Eye (tissue), 1 donor: Measurements from ENCODE around the gene MIS18A.
"Not testable (repeated sequence)": the region's sequence is repeated elsewhere in the genome, so short reads cannot be mapped to it uniquely, and the experiment has no call there.

Source experiments
- DNase-seq: peaks from one replicate; pipeline ENCODE4 v3.0.0-alpha.2; 2015

Gene MIS18A, protein sequence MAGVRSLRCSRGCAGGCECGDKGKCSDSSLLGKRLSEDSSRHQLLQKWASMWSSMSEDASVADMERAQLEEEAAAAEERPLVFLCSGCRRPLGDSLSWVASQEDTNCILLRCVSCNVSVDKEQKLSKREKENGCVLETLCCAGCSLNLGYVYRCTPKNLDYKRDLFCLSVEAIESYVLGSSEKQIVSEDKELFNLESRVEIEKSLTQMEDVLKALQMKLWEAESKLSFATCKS

DNA sequence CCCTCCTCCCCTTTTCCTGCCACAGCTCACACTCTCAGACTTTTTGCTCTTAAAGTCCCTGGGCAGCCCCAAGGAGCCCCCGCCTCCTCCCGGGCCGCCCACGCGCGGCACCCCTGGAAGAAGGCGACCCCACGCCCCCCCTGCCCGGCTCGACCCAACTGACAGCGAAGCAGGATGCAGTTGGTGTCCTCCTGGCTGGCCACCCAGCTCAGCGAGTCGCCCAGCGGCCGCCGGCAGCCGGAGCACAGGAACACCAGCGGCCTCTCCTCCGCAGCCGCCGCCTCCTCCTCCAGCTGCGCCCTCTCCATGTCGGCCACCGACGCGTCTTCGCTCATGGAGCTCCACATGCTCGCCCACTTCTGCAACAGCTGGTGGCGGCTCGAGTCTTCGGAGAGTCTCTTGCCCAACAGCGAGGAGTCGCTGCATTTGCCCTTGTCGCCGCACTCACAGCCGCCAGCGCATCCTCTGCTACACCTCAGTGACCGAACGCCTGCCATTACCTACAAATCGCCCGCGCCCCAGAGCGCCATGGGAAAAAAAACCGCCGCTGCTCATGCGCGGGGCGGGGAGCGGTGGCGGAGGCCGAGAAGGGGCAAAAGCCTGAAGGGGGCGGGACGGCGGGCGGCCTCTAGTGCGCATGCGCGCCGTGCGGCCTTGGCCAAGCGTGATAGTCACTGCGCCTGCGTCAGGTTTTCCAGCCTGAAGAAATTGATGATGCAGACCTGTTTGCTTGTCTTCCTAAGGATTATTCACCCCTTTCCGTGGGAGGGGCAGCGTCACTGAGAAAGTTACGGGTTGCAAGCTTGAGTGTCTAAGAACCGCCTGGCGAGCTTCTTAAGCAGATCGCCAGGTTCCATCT lies at the start of gene MIS18A:
Gene MIS18A (minus strand): TSS at position 532 of the 859 bp plus-strand sequence. CDS start 35 bp downstream, at position 497.
- peak; percentile 98 for DNase-seq

DNA sequence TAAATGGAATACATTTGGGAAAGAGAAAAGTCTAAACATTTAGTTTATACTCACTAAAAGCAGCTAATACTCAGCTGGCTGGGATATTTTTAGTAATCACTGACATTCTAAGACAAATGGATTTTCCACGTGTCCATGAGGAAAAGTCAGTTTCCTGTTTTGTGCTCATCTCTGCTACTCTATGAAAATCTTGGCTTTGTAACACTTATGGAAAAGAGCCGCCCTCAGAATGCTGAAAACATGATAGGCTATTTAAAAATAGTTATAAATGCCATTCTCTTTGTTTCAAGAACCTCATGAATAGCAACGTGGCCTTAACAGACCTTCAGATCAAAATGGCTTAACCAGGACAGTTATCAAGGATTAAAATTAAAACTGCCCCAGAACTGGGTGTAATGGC lies 49.7 kb upstream of the MIS18A start:
- DNase-seq: no peak

DNA sequence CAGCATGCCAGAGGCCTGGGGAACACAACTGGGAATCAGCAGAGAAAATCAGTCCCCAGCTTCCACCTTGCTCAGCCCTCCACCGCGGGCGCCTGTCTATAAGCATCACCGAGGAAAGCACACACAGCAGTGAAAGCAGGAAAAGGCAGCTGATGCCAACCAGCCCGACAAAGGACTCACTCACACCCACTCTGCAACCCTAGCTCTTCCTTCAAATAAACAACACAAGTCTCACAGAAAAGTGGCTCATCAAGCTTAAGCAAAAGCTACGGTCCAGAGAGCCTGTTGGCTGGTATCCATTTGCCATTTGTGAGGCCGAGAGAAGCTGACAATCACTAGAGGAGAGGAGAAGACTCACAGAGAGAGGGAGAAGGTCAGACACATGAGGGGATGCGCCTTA lies 46.9 kb upstream of the MIS18A start:
- no peak for DNase-seq

DNA sequence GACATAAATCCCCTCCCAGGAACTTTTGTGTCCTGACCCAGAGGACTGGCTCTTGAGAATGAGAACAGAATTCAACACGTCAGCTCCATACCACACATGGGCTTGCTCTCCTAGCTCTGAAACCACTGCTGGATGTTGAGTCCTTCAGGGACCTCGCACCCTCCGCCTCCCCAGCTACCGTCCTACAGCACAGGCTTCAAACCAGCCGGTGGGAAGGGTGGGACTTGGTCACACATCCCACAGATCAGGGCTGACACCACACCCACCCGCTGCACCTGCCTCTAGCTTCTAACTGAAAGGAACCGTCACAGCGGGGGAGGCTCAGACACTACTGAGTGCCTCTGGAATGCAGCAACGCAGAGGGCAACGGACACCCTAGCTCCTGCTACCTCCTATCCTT lies 43.8 kb upstream of the MIS18A start:
- no peak for DNase-seq

DNA sequence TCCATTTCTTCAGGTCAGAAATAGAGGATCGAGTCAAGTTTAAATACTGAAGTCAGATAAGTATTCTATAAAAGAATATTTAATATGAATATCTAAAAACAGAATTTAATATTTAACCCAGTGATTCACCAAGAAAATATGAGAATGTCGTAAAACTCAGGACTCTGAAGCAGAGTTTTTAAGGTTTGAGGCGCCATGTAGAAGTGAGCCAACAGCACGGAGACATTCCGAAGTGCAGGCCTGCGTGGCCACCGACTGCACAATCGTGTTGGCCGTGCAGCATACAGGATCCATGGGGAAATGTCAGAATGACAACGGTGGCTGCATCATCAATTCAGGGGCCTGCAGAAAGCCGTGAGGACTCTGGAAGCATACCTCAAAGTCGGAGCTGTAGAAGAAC lies 43.3 kb upstream of the MIS18A start:
- no peak for DNase-seq

DNA sequence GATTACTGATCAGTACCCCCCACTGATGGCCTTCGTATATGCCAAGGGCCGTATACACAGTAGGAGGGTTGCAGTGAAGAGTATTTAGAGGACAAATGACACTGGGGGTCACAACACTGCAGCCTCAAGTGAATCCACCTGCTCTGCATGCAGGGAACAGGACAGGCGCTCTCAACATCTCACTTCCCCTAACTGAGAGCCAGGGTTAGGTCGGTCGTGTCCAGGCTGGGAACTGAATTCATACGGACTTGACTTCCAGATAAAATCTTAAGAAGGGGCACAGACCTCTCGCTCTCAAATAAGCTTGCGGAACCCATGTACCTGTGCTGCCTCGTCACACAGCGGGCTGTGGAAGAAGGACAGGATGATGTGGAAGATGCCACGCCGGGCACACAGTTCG lies 42.6 kb upstream of the MIS18A start:
- no peak for DNase-seq

DNA sequence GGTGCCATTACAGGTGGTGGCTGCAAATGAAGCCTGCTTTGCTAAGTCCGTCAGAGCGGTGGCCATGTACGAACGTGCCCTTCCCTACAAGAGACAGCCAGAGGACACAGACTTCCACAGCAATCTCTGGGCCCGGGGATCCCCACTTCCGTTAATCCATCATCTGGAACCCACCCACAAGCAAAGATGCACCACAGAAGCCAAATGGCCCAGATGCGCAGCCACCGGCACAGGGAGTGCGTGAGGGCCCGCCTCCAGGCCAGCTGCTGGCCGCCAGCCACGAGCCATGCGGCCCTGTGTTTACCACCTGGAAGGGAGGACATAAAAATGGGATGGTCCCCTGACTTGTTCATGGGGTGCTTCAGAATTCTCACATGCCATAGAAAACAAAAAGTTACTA lies 41.9 kb upstream of the MIS18A start:
- DNase-seq: no peak

DNA sequence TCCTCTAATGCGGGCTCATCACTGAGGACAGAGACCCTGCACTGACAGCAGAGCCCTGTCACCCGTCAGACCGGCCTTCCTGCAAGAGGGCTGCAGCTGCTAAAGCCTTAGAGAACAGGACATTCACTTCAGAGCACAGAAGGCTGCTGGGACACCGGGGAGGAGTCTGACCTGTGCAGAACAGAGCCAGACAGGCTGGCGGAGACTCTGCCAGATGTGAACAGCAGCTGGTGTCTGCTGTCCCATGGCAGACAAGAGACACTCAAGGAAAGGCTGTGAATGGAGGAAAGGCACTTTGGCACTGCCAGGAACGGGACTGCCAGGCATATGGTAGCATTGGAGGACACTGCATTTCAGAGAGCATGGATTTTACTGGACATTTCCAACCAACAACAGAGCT lies 41.2 kb upstream of the MIS18A start:
- DNase-seq: no peak

DNA sequence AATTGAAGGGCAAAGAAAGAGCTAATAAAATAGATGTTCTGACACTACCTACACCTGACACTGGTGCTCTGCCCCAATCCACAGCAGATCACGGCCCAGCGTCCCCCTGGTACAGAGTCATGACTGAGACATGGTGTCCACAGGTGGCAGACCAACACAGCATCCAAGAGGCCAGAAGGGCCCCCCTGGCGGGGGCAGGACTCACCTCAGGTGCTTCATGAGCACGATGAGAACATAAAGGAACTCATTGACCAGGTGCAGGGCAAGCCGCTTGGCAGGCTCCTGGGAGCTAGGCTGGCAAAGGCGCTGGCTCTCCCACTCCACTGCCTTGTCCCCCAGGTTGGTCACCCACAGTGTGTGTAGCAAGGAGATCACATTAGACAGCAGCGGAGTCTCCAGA lies 40.2 kb upstream of the MIS18A start:
- no peak for DNase-seq

DNA sequence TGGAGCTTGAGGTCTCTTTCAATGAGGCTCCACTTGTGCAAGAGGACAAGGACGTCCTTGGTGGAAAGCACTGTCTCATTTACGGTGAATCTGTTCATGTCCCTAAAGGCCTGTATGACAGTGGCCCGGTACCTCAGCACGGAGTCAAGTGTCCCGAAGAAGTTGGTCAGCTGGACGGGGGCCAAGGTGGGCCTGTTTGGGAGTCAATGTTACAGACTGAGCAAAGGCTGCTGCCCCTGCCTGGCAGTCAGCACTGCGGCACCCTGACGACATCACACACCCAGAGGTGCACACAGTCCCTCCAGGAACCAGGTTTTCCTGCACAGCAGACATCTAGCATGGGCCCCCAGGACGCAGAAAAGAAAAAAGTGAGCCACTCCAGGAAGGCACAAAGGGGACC lies 38.9 kb upstream of the MIS18A start:
- no peak for DNase-seq

DNA sequence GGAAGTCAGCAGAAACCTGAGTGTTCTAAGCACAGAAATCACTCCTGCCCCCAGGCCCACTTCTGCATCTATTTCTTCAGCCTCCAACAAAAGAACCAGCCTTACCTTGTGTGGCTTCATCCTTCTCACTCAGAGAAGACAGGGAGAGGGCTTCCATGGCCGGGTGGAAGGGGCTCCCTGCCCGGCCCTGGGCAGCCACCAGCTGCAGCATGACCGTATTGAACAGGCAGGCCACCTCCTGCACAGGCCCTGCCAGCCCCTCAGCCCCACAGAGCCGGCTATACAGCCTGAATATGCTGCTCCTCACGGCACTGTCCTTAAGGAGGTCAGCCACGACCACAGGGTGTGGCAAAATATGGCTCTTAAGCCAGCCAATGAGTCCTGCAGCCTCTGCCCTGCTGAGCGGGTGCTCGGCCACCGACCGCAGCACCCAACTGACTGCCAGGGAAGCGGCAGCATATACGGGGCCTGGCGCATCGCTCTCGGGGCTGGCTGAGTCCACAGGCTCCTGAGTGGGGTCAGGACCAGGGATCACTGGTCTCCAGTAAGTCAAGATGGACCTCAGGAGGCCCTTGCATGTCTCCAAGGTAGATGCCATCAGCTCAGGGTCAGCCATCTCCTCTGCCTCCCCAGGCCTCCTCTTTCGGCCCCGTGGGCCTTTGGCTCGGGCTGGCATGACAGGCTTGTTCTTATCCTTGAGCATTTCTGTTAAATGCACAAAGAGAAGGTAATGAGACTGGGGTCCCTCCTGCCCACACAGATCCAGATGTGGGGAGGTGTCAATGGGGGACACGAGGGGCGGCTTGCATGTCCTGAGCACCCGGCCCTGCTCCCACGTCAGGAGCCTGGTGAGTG lies 37.7 kb upstream of the MIS18A start:
- no peak for DNase-seq

DNA sequence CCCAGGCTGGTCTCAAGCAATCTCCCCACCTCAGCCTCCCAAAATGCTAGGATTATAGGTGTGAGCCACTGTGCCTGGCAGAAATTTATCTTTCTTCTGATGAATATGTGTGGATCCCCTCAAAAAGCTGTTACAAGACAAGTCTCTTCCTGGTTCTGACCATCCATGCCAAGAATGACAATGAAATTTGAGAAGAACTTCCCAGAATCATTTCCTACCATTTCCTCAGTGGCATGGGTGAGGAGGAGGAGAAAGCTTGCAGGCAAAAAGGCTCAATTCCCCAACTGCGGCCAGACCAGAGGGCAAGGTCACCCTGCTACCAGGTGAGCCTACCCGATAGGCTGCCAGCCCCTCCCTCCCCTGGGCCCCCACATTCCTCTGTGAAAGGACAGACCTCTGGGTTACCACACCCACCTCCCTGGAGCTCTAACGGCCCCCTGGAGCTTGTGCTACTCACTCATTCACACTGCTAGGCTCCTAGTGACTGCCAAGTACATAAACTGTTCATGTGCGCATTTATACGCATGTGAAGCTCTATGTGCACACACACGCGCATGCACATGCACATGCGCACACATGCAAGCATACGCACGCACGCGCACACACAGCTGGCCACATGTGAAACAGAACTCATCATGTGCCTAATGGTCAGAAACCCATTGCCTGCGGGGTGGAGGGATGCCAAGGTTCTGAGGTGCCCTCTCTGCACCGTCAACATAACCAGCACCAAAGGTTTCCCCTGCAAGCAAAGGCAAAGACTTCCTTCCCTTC lies 36.8 kb upstream of the MIS18A start:
- no peak for DNase-seq

DNA sequence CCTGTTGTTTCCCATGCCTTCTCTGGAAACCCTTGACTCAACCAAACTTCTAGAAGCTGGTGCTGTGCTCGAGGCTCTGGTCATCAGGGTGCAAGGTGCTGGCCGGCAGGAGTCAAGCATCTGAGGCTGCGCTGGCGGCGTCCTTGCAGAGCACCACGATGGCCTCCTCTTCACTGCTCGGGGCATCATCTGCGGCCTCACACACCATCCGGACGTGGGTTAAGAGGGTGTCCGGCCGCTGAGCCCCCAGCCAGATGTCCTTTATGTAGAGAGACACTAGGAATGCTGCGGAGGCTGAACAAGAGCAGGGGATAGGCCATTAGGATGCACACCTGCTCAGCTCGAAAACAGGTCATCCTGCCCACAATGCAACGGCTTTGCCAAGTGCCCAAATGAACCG lies 36.0 kb upstream of the MIS18A start:
- DNase-seq: no peak

DNA sequence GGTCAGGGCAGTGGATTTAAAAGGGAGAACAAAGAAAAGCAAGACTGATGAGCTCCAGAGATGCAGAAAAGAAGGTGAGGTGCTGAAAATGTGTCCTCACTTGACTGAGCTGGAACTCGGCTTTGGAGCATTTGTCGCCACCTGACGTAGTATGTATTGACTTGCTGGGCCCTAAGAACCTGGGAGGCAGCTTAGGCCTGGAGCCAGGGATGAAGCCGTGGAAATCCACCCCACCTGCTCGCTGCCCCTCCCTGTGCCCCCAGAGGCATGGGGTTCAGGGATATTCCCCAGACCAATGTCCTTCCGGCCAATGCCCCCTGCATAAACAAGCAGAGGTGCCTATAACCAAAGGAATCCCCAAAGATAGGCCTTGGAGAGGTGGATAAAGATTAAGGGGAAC lies 34.1 kb upstream of the MIS18A start:
- no peak for DNase-seq

DNA sequence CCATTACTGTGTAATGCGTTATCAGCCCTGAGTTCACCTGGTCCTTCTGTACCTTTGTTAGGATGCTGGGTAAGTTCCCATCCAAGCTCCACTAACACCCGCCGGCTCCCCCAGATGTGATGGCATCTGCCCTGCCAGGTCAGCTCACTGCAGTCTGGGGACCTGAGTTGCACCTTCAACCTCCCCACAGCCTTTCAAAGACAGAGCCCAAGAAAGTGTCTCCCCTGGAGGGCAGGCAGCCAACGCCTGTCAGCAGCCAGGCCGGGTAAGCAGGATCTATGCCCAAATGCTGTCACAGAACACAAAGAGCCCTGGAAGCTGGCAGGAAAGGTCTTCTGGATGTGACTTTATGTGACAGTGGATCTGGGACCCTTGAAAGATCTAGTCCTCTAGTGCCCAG lies 33.5 kb upstream of the MIS18A start:
- DNase-seq: no peak

DNA sequence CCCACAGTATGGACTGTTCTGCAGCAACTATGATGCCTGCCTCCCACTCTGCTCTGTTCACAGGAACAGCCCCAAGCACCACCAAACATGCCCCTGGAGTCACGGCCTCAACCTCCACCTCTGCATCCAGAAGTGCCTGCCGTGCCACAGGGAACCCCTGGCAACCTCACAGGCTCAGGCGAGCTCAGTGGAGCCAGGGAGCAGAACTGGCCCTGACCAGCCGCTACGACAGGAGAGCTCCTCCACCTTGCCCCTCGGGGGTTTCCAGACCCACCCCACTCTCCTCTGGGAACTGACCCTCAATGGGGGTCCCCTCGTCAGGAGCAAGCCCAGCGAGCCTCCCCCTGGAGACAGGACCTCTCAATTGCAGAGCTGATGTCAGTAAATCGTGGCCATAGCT lies 32.8 kb upstream of the MIS18A start:
- no peak for DNase-seq

DNA sequence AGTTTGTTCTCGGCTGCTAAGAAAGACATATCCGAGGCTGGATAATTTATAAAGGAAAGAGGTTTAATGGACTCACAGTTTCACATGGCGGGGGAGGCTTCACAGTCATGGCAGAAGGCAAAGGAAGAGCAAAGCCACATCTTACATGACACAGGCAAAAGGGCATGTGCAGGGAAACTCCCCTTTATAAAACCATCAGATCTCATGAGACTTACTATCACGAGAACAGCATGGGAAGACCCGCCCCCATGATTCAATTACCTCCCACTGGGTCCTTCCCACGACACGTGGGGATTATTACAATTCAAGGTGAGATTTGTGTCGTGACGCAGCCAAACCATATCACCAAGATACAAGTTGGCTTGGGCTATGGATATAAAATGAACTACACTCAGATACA lies 32.1 kb upstream of the MIS18A start:
- not testable (repeated sequence) for DNase-seq

DNA sequence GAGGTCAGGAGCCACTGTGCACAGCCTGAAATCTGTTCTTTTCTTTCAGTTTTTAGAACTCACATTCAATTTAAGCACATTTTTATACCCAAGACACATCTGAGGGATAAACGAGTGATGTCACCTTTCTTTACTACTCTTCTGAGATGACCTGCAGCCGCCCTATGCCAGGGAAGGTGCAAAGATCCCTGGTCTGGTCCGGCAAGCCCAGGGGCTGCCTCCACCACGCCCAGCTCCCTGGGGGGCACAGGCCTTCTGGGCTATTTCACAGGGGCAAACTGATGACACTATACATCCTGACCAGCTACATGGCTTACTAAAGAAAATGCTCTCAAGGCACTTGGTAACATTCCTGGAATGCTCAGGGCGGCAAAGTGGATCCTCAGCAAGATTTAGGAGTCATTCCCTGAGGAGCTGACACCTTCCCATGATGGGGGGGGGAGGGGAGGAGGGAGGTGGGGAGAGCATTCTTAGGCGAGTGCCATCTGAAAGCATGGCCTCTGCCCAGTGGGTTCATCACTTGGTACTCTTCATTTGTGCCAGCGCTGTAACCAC lies 31.1 kb upstream of the MIS18A start:
- no peak for DNase-seq

DNA sequence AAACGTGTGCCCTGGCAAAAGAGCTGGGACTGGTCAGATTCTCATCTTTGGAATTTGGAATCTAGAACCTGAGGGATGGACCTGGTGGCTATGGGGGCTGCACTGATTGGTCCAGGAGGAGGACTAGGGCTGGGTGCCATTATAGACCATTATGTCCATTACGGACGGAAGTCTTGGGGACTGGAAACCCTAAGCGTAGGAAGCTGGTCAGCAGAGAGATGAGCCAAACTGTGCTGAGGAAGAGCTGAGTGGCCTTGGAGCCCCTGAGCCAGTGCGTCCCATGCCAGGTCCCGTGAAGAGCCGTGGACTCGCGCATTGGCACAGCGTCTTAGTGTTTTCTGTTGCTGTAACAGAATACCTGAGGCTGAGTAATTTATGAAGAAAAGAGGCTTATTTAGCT lies 29.8 kb upstream of the MIS18A start:
- DNase-seq: no peak

DNA sequence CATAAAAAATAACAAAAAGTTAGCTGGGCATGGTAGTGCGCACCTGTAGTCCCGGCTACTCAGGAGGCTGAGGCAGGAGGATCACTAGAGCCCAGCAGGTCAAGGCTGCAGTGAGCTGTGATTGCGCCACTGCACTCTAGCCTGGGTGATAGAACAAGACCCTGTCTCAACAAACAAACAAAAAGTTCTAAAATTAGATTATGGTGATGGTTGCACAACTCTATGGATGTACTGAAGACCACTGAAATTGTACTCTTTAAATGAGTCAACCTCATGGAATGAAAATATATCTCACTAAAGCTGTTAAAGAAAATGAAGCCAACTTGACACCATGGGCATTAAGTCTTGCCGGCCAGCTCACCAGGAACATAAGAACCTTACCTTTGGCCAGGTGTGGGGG lies 28.9 kb upstream of the MIS18A start:
- DNase-seq: no peak

DNA sequence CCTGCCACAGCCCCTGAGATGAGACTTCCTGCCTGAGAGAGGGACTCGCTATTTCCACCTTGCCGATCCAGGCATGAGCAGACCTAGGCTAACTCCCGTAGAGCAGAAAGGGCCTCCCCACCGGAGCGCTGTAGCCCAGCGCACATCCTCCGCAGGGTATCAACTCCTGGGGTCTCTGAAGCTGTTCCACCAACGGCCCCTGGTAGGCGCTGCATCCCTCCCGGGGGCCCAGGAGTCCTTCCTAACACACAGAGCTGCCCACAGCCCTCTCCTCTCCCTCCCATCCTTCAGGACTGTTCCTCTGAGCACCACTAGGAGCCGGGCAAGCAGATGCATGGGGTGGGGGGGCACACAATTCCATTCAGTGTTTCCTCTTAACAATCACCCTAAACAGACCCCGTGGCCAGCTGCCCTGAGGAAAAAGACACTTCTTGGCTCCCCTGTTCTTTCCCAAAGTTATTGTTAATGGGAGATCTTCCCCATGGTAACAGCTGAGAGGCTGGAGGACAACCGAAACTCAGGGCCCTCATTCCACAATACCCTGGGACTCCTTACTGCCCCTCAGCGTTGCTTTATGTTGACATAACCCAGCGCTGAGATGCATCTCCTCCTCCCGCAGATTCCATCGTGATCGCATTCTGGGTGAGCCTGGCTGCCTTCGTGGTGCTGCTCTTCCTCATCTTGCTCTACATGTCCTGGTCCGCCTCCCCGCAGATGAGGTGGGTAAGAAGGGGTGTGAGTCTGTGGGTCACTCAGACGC lies 27.4 kb upstream of the MIS18A start:
- peak; percentile 43 for DNase-seq

DNA sequence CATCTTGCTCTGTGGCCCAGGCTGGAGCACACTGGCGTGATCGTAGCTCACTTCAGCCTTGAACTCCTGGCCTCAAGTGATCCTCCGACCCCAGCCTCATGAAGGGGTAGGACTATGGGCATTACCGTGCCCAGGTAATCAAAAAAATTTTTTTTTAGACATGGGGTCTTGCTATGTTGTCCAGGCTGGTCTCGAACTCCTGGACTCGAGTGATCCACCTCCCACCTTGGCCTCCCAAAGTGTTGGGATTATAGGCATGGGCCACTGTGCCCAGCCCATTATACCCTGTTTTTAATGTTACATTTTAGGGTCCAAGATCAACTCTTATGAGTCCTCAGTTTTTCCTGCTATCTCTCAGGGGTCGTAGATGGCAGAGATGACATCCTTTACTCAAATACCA lies 26.1 kb upstream of the MIS18A start:
- no peak for DNase-seq
